Activated T-cell treated with anti-CD3 and anti-CD28 coated beads, Interleukin-2, amount 50 U/mL, for 24 hours (primary cell): Measurements from ENCODE around the gene UBE2E2.

Experiments
- DNase-seq: peaks from one replicate; pipeline ENCODE4 v3.0.0-alpha.2; 2020
- H3K27ac Mint-ChIP-seq: 2 replicates; pipeline ENCODE4 v1.8.0; 2020; ENCODE audit warnings: mild to moderate bottlenecking, mixed read lengths
- H3K27me3 Mint-ChIP-seq: 2 replicates; pipeline ENCODE4 v1.8.0; 2020; ENCODE audit warnings: mixed read lengths
- H3K36me3 Mint-ChIP-seq: 2 replicates; pipeline ENCODE4 v1.8.0; 2020; ENCODE audit warnings: low read depth, mixed read lengths
- H3K4me1 Mint-ChIP-seq: 2 replicates; pipeline ENCODE4 v1.8.0; 2020; ENCODE audit warnings: low read depth, mixed read lengths
- H3K4me3 Mint-ChIP-seq: 2 replicates; pipeline ENCODE4 v1.8.0; 2020; ENCODE audit warnings: mild to moderate bottlenecking, moderate library complexity, mixed read lengths
- H3K9me3 Mint-ChIP-seq: 2 replicates; pipeline ENCODE4 v1.8.0; 2020; ENCODE audit warnings: mixed read lengths

The UBE2E2 gene

GRCh38 chr3:23202921-23203707 lies at the start of gene UBE2E2:
TSS of gene UBE2E2 (plus strand) at chr3:23203327.
- Mint-ChIP-seq H3K4me3 (peak within 1 kb of the TSS; percentile 87), H3K9me3 (no peaks in the 10 kb centered on the region)
- DNase-seq: peak; percentile 76

GRCh38 chr3:23153436-23153835 lies 49.7 kb upstream of the UBE2E2 start:
- H3K36me3 Mint-ChIP-seq: no peaks in the 10 kb centered on the region
- H3K4me1 Mint-ChIP-seq: no peaks in the 10 kb centered on the region
- H3K4me3 Mint-ChIP-seq: no peak overlapping the region

More at GRCh38 chr3:23202921-23203707, at the start of gene UBE2E2:
- H3K4me1 Mint-ChIP-seq: peaks cover 31% of the 10 kb centered on the region
- peak within 1 kb of the TSS; percentile 89 for H3K27ac Mint-ChIP-seq
- H3K27me3 Mint-ChIP-seq: peaks cover 31% of the 10 kb centered on the region
- peaks cover 3% of the 10 kb centered on the region for H3K36me3 Mint-ChIP-seq

GRCh38 chr3:23157331-23157730 lies 45.8 kb upstream of the UBE2E2 start:
- no peak overlapping the region for H3K27ac Mint-ChIP-seq

More at GRCh38 chr3:23153436-23153835, 49.7 kb upstream of the UBE2E2 start:
- Mint-ChIP-seq H3K27ac (no peak overlapping the region), H3K27me3 (no peaks in the 10 kb centered on the region), H3K9me3 (peaks cover 8% of the 10 kb centered on the region)
- no peak for DNase-seq

GRCh38 chr3:23159929-23160328 lies 43.2 kb upstream of the UBE2E2 start:
- Mint-ChIP-seq H3K9me3 (peaks cover 4% of the 10 kb centered on the region), H3K4me3 (no peak overlapping the region), H3K27me3 (no peaks in the 10 kb centered on the region), H3K4me1 (peaks cover 5% of the 10 kb centered on the region), H3K36me3 (no peaks in the 10 kb centered on the region), H3K27ac (no peak overlapping the region)
- no peak for DNase-seq

More at GRCh38 chr3:23157331-23157730, 45.8 kb upstream of the UBE2E2 start:
- peaks cover 5% of the 10 kb centered on the region for H3K4me1 Mint-ChIP-seq
- no peaks in the 10 kb centered on the region for H3K36me3 Mint-ChIP-seq
- no peaks in the 10 kb centered on the region for H3K27me3 Mint-ChIP-seq
- no peak for DNase-seq
- H3K4me3 Mint-ChIP-seq: no peak overlapping the region
- H3K9me3 Mint-ChIP-seq: peaks cover 8% of the 10 kb centered on the region

GRCh38 chr3:23161308-23161707 lies 41.8 kb upstream of the UBE2E2 start:
- no peak for DNase-seq
- H3K4me1 Mint-ChIP-seq: peaks cover 5% of the 10 kb centered on the region

GRCh38 chr3:23161896-23162570 lies 41.1 kb upstream of the UBE2E2 start:
- no peak for DNase-seq
- Mint-ChIP-seq H3K4me3 (no peak overlapping the region), H3K27ac (no peak overlapping the region), H3K9me3 (no peaks in the 10 kb centered on the region), H3K4me1 (peaks cover 5% of the 10 kb centered on the region), H3K36me3 (no peaks in the 10 kb centered on the region), H3K27me3 (no peaks in the 10 kb centered on the region)

More at GRCh38 chr3:23161308-23161707, 41.8 kb upstream of the UBE2E2 start:
- Mint-ChIP-seq H3K4me3 (no peak overlapping the region), H3K27me3 (no peaks in the 10 kb centered on the region), H3K27ac (no peak overlapping the region), H3K36me3 (no peaks in the 10 kb centered on the region), H3K9me3 (no peaks in the 10 kb centered on the region)

- H3K4me3 Mint-ChIP-seq: no peak overlapping the region
- H3K27ac Mint-ChIP-seq: no peak overlapping the region
- H3K36me3 Mint-ChIP-seq: no peaks in the 10 kb centered on the region
- no peak for DNase-seq
- H3K4me1 Mint-ChIP-seq: peaks cover 5% of the 10 kb centered on the region
- no peaks in the 10 kb centered on the region for H3K27me3 Mint-ChIP-seq
- no peaks in the 10 kb centered on the region for H3K9me3 Mint-ChIP-seq
Observed at GRCh38 chr3:23162934-23163333, 40.2 kb upstream of the UBE2E2 start.

GRCh38 chr3:23164746-23165145 lies 38.4 kb upstream of the UBE2E2 start:
- H3K27me3 Mint-ChIP-seq: no peaks in the 10 kb centered on the region
- H3K27ac Mint-ChIP-seq: no peak overlapping the region
- H3K9me3 Mint-ChIP-seq: peaks cover 3% of the 10 kb centered on the region
- peaks cover 5% of the 10 kb centered on the region for H3K4me1 Mint-ChIP-seq
- no peak for DNase-seq
- no peak overlapping the region for H3K4me3 Mint-ChIP-seq
- H3K36me3 Mint-ChIP-seq: no peaks in the 10 kb centered on the region

- no peak for DNase-seq
- Mint-ChIP-seq H3K9me3 (peaks cover 10% of the 10 kb centered on the region), H3K27ac (no peak overlapping the region), H3K27me3 (no peaks in the 10 kb centered on the region), H3K4me3 (no peak overlapping the region), H3K36me3 (no peaks in the 10 kb centered on the region), H3K4me1 (peaks cover 5% of the 10 kb centered on the region)
Observed at GRCh38 chr3:23165571-23165970, 37.6 kb upstream of the UBE2E2 start.

- Mint-ChIP-seq H3K4me3 (no peak overlapping the region), H3K27ac (no peak overlapping the region), H3K27me3 (no peaks in the 10 kb centered on the region), H3K36me3 (no peaks in the 10 kb centered on the region), H3K9me3 (peaks cover 13% of the 10 kb centered on the region), H3K4me1 (peaks cover 5% of the 10 kb centered on the region)
- no peak for DNase-seq
Observed at GRCh38 chr3:23166276-23166675, 36.9 kb upstream of the UBE2E2 start.

GRCh38 chr3:23166845-23167244 lies 36.3 kb upstream of the UBE2E2 start:
- Mint-ChIP-seq H3K27me3 (no peaks in the 10 kb centered on the region), H3K27ac (no peak overlapping the region), H3K9me3 (peaks cover 13% of the 10 kb centered on the region), H3K4me1 (peaks cover 4% of the 10 kb centered on the region), H3K36me3 (no peaks in the 10 kb centered on the region), H3K4me3 (no peak overlapping the region)
- DNase-seq: no peak

GRCh38 chr3:23169551-23169950 lies 33.6 kb upstream of the UBE2E2 start:
- Mint-ChIP-seq H3K27ac (no peak overlapping the region), H3K9me3 (peaks cover 13% of the 10 kb centered on the region), H3K36me3 (no peaks in the 10 kb centered on the region), H3K4me1 (no peaks in the 10 kb centered on the region), H3K27me3 (no peaks in the 10 kb centered on the region), H3K4me3 (no peak overlapping the region)
- no peak for DNase-seq

GRCh38 chr3:23170291-23170690 lies 32.8 kb upstream of the UBE2E2 start:
- DNase-seq: no peak
- H3K9me3 Mint-ChIP-seq: peaks cover 13% of the 10 kb centered on the region
- H3K4me3 Mint-ChIP-seq: no peak overlapping the region
- no peaks in the 10 kb centered on the region for H3K36me3 Mint-ChIP-seq
- H3K27ac Mint-ChIP-seq: no peak overlapping the region
- H3K27me3 Mint-ChIP-seq: no peaks in the 10 kb centered on the region
- no peaks in the 10 kb centered on the region for H3K4me1 Mint-ChIP-seq

- no peaks in the 10 kb centered on the region for H3K4me1 Mint-ChIP-seq
- no peak overlapping the region for H3K4me3 Mint-ChIP-seq
- no peak overlapping the region for H3K27ac Mint-ChIP-seq
- H3K27me3 Mint-ChIP-seq: no peaks in the 10 kb centered on the region
- DNase-seq: no peak
- peaks cover 13% of the 10 kb centered on the region for H3K9me3 Mint-ChIP-seq
- no peaks in the 10 kb centered on the region for H3K36me3 Mint-ChIP-seq
Observed at GRCh38 chr3:23172059-23172458, 31.1 kb upstream of the UBE2E2 start.

GRCh38 chr3:23174426-23175039 lies 28.6 kb upstream of the UBE2E2 start:
- no peak for DNase-seq
- H3K4me1 Mint-ChIP-seq: no peaks in the 10 kb centered on the region
- H3K9me3 Mint-ChIP-seq: peaks cover 15% of the 10 kb centered on the region
- H3K4me3 Mint-ChIP-seq: no peak overlapping the region
- no peaks in the 10 kb centered on the region for H3K27me3 Mint-ChIP-seq
- H3K36me3 Mint-ChIP-seq: no peaks in the 10 kb centered on the region
- no peak overlapping the region for H3K27ac Mint-ChIP-seq
